ENCODE data around the gene DHRS12. TPM values are rescaled to one million over a fixed set of nuclear protein-coding genes. Genes with fewer than 3 reads are reported as not detected.

Gene DHRS12
- total RNA-seq, 1 experiment from 2014 or later: 8.8 TPM

- TF ChIP-seq CTCF (conservative IDR thresholded peaks at IDR 0.05): no peak
- H3K23me2 ChIP-seq (ENCODE audit: insufficient read length, low read depth, low read length, poor library complexity, severe bottlenecking): peaks cover 4% of the 10 kb centered on the region
- H3K23ac ChIP-seq (ENCODE audit: insufficient read length, low read depth, low read length): no peak overlapping the region
- no CpG with 5 or more reads among the region's 5 CpGs for WGBS (ENCODE audit: extremely low coverage, insufficient read length, low lambda C conversion rate)
- peaks cover 30 to 35% of the 10 kb centered on the region in 2 experiments for H3K4me1 Mint-ChIP-seq
- no peak overlapping the region for H3K27ac Mint-ChIP-seq
- H3K4ac ChIP-seq (ENCODE audit: low read depth, low read length): no peak overlapping the region
- no peak overlapping the region for H4K8ac ChIP-seq (replicated peaks; ENCODE audit: insufficient read length, low read depth, low read length)
- H3K4me2 ChIP-seq (ENCODE audit: insufficient read depth, insufficient read length, low read length): no peak overlapping the region
- no peak overlapping the region for H3K27ac ChIP-seq (ENCODE audit: insufficient read length, low read depth, low read length)
- H2AK5ac ChIP-seq (ENCODE audit: insufficient read length, low read length): no peak overlapping the region
- H3K27me3 Mint-ChIP-seq (ENCODE audit: low read depth): no peaks in the 10 kb centered on the region; the same call in none of the 2 replicates
- no peak overlapping the region for H3K9ac ChIP-seq (ENCODE audit: extremely low read depth, insufficient read length, low read length)
- no peak overlapping the region for H2BK120ac ChIP-seq (ENCODE audit: low read depth, low read length, poor library complexity, severe bottlenecking)
- H3T11ph ChIP-seq (ENCODE audit: low read length): no peak overlapping the region
- no peak overlapping the region for H2AFZ ChIP-seq (ENCODE audit: low read length)
- peaks cover 3% of the 10 kb centered on the region; the same call in 1 of the 2 replicates for H3K4me1 ChIP-seq (ENCODE audit: insufficient read depth, low read length)
- H3K56ac ChIP-seq (ENCODE audit: insufficient read length, low read depth, low read length): no peak overlapping the region
- H3K79me1 ChIP-seq (ENCODE audit: insufficient read depth, low read depth, low read length, poor library complexity, severe bottlenecking): no peaks in the 10 kb centered on the region
- no peak overlapping the region for H3K4me3 Mint-ChIP-seq
- H4K91ac ChIP-seq (ENCODE audit: insufficient read length, low read depth, low read length): no peak overlapping the region
- no peak overlapping the region for H2BK12ac ChIP-seq (ENCODE audit: insufficient read length, low read depth, low read length)
- no peak for DNase-seq
- H4K20me1 ChIP-seq (ENCODE audit: control insufficient read depth, insufficient read depth, insufficient read length): no peaks in the 10 kb centered on the region
- no peak overlapping the region for H2BK15ac ChIP-seq (ENCODE audit: low read depth, low read length)
- H2BK20ac ChIP-seq (ENCODE audit: low read depth, low read length, poor library complexity, severe bottlenecking): no peak overlapping the region
- H3K79me2 ChIP-seq (ENCODE audit: insufficient read depth, low read length): no peaks in the 10 kb centered on the region
- no peak overlapping the region for H4K5ac ChIP-seq (ENCODE audit: insufficient read length, low read depth, low read length)
- peaks cover 0 to 2% (median 0%) of the 10 kb centered on the region in 3 experiments; a peak in 2 of 7 replicates for H3K36me3 Mint-ChIP-seq (ENCODE audit: insufficient read depth in 1 of 3, low read depth in 3 of 3)
- no peak overlapping the region for H3K18ac ChIP-seq (ENCODE audit: insufficient read length, low read depth, low read length)
- no peaks in the 10 kb centered on the region for H3K9me3 ChIP-seq (ENCODE audit: control insufficient read depth, low read depth, low read length)
- H3K14ac ChIP-seq (ENCODE audit: insufficient read depth, low read length): no peak overlapping the region
- no peaks in the 10 kb centered on the region for H3K27me3 ChIP-seq (ENCODE audit: insufficient read depth, low read length)
- H3K9me3 Mint-ChIP-seq: no peaks in the 10 kb centered on the region
- H2BK5ac ChIP-seq (ENCODE audit: insufficient read length, low read length): no peak overlapping the region
These were observed 3.1 kb upstream of the DHRS12 start for GRCh38 chr13:51807041-51807440.
